ENCODE measurements around the gene CD200.

The CD200 gene, protein sequence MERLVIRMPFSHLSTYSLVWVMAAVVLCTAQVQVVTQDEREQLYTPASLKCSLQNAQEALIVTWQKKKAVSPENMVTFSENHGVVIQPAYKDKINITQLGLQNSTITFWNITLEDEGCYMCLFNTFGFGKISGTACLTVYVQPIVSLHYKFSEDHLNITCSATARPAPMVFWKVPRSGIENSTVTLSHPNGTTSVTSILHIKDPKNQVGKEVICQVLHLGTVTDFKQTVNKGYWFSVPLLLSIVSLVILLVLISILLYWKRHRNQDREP

DNA sequence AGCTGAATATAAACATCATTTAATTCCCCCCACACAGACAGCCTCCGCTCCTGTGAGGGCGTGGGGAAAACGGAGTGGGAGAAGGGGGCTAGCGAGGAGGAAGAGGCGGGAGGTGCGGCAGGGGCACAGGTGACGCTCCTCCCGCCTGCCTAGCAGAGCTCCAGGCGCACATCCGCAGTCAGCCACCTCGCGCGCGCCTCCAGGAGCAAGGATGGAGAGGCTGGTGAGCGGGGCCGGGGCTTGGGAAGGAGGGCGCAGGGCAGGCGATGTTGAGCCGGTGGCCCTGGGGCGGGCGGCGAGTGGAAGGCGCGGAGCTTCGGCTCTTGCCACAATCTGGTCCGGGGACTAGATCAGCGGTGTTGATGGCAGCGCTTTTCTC is at the start of gene CD200:
Gene CD200, plus strand, starts transcription at position 155 of the 379 bp plus-strand sequence. Its CDS starts 57 bp downstream, at position 212.
- DNase-seq: peak; percentile 35

GRCh38 chr3:112289011-112289410 is 43.9 kb upstream of the CD200 start:
- DNase-seq: no peak

- DNase-seq: peak; percentile 75
These were observed 39.3 kb upstream of the CD200 start, which contains the start of gene SLC9C1 for GRCh38 chr3:112293368-112294321. TSS of gene SLC9C1 (minus strand) at chr3:112294216. CDS start at chr3:112286791, 7,425 bp downstream.

GRCh38 chr3:112297714-112298113 is 35.2 kb upstream of the CD200 start:
- DNase-seq: no peak

DNA sequence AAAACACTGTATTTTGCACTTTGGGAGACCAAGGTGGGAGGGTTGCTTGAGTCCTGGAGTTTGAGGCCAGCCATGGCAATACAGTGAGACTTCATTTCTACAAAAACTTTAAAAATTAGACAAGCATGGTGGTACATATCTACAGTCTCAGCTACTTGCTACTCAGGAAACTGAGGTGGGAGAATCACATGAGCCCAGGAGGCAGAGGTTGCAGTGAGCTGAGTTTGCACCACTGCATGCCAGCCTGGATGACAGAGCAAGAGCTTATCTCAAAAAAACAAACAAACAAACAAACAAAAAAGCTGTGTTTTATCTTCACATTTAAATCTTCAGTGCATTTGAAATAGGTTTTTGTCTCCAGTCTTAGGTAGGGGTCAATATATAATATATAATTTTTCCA is 34.2 kb upstream of the CD200 start:
- no peak for DNase-seq

- DNase-seq: no peak
These were observed 30.7 kb upstream of the CD200 start for GRCh38 chr3:112302150-112302830.

GRCh38 chr3:112302881-112303763 is 29.8 kb upstream of the CD200 start:
- DNase-seq: no peak

DNA sequence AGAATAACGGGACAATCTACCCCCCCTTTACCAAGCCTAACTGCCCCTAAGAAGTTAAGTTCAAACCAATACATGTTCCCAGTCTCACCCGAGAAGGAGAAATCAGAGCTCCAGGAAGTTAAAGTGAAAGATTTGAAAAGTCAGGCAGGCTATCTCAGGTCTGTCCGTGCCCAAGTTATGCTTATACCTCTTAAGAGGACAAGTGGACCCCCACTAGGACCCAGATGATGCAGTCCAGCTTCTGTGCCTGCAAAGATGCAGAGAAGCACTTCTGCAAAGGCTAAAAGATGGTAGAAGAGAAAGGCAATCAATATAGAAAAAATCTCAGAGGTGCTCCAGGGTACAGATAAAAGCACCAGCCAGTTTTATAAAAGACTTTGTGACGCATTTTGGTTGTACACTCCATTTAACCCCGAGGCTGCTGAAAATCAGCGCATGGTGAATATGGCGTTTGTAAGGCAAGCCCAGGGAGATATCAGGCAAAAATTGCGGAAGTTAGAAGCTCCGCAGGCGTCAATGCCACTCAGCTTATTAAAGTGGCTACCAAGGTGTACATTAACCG is 29.1 kb upstream of the CD200 start:
- DNase-seq: peak; percentile 39

GRCh38 chr3:112304611-112305010 is 28.3 kb upstream of the CD200 start:
- no peak for DNase-seq

DNA sequence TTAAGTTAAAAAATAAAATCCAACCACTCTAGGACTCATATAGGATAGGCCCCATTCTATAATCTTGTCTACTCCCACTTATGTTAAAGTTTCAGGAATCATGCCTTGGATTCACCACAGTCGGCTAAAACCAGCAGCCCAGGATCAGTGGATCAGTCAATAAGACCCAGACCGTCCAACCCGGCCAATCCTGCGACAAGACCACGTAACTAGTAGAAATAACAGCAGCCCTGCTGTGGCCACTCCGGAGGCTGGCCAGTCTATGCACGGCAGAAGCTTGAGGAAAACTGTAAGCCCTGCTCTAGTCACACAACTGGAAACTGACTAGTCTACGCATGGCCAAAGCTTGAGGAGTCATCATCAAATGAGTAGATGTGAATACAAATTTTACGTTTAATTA is 26.1 kb upstream of the CD200 start:
- no peak for DNase-seq

GRCh38 chr3:112307557-112307956 is 25.4 kb upstream of the CD200 start:
- DNase-seq: no peak

DNA sequence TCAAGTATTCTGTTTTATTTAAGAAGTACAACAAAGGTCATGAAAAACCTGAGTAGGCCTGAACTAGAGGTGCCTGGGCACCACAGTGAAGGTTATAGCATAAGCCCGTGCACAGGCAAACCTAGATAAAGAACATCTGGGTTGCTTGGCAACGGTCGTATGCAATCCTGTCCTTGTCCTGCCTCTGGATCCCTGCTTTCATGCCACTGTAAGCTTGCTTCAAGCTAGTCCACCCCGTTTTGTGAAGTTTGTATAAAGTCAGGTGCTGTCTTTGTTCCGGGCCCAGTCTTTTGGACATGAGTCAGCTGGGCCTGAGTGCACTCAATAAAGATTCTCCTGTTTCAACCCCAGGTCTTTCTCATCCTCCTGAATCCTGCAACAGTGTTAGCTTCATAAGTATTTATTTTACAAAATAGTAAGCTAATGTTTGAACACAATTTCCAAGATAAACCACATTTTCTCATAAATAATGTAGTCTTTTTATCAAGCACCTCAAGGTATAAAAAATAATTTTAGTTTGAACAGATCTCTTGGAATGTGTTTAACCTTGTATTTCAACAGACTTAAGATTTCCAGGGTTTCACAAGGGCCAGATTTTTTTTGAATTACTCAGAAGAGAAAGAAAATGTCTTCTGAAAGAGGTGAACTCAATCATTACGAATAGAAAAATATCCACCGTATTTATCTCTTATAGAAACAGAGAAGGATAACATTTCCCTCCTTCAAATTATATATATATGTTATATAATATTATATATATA is 24.6 kb upstream of the CD200 start:
- peak; percentile 33 for DNase-seq

GRCh38 chr3:112314649-112315048 is 18.3 kb upstream of the CD200 start:
- DNase-seq: no peak

DNA sequence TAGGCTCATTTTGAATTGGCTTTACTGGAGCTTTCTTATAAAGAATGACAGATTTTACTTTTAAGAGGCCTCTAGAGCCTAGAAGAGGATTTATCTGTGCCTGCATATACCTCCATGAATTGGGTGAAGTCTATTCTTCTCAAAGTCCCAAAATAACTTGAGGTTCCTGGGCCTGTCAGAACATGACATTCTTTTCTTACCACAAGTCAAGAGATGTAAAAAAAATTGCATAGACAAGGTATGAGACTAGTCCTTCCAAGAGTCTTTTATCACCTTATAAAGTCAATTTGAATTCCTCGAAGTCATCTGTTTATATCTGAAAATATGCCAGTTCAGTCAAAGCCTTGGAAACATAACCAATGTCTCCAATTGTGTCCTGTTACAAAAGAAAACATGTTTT is 17.2 kb upstream of the CD200 start:
- DNase-seq: no peak

DNA sequence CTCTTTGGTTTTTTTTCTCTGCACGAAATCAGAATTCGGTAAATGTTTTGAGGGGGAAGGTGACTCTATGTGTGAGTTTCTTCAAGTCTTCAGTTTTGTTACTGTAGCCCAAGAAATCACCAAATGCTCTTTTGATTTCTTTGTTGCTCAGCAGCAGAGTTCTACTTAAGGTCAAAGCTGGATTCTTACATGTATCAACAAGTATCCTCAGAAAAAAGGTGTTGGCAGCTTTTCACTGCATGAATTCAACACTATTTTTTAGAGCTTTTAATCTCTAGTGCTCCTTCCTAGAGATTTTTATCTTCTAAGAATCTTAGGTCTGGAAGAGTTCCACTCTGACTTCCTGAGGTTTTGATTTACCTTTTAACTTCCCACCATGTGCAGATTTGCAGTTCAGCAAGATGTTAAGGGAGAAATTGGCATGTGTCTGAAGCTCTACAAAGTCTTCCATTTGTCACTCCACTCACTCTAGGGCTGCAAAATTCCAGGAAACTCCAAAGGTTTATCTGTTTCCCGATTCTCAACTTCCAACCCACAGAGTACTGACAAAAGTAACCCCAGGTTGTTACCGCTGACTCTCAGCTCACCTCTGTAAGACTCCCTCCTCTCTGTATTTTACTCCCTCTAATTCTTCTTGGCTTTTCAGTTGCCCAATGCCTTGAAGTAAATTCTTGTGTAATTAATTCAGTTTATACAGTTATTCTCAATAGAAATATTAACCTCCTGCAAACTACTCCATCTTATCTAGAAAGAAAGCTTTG is 13.3 kb upstream of the CD200 start:
- DNase-seq: no peak

GRCh38 chr3:112320691-112321090 is 12.3 kb upstream of the CD200 start:
- DNase-seq: no peak

- no peak for DNase-seq
These were observed 10.9 kb upstream of the CD200 start for GRCh38 chr3:112321867-112322652.

GRCh38 chr3:112327371-112327951 is 5.5 kb upstream of the CD200 start:
- DNase-seq: peak; percentile 66

DNA sequence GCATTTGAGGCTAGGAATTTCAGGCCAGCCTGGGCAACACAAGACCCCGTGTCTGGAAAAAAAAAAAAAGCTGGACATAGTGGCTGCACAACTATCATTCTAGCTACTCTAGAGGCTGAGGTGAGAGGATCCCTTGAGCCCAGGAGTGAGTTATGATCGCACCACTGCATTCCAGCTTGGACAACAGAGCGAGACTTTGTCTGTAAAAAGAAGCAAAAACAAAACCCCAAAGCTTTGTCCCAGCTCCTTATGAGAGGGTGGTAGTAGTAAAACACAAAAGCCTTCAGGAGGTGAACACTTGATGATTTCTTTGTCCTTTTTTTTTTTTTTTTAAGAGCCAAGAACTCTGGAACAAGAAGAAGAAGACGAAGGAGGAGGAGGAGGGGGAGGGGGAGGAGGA is 1.1 kb upstream of the CD200 start:
- no peak for DNase-seq

Measured in fibroblast of upper back skin (primary cell).